ENCODE results near the gene SERPINB6.
A peak's percentile ranks its signal among the peaks of the same experiment; 100 is the strongest.
"Not testable (repeated sequence)": the region's sequence is repeated elsewhere in the genome, so short reads cannot be mapped to it uniquely, and the experiment has no call there.

The SERPINB6 gene

GRCh38 chr6:2942914-2943563 lies 28.3 kb downstream of the SERPINB6 start:
- H3K9me3 ChIP-seq (ENCODE audit: control insufficient read depth, insufficient read depth, low read length), result no peaks in the 10 kb centered on the region
- peak overlapping the region; percentile 1 for H3K27ac ChIP-seq (ENCODE audit: low read depth, low read length)
- no peak overlapping the region for H3K9ac ChIP-seq (ENCODE audit: low read depth, low read length)
- H3K4me3 ChIP-seq (ENCODE audit: low read depth, low read length), result no peak overlapping the region
- H3K36me3 ChIP-seq (ENCODE audit: control insufficient read depth, insufficient read depth, low read length), result peaks cover 4% of the 10 kb centered on the region; the same call in 1 of the 2 replicates
- H3K4me1 ChIP-seq (ENCODE audit: control insufficient read depth, insufficient read depth, low read length), result peaks cover 12% of the 10 kb centered on the region; the same call in 1 of the 2 replicates
- H3K27me3 ChIP-seq (ENCODE audit: control insufficient read depth, insufficient read depth, low read length), result no peaks in the 10 kb centered on the region

GRCh38 chr6:2942116-2942515 lies 29.3 kb downstream of the SERPINB6 start:
- H3K4me3 ChIP-seq (ENCODE audit: low read depth, low read length); H3K36me3 ChIP-seq (ENCODE audit: control insufficient read depth, insufficient read depth, low read length); H3K27me3 ChIP-seq (ENCODE audit: control insufficient read depth, insufficient read depth, low read length); H3K27ac ChIP-seq (ENCODE audit: low read depth, low read length); H3K9me3 ChIP-seq (ENCODE audit: control insufficient read depth, insufficient read depth, low read length); H3K9ac ChIP-seq (ENCODE audit: low read depth, low read length): not testable (repeated sequence)
- peaks cover 12% of the 10 kb centered on the region; the same call in 1 of the 2 replicates for H3K4me1 ChIP-seq (ENCODE audit: control insufficient read depth, insufficient read depth, low read length)

- Histone ChIP-seq H3K4me1 (ENCODE audit: control insufficient read depth, insufficient read depth, low read length) (peaks cover 12% of the 10 kb centered on the region; the same call in 1 of the 2 replicates), H3K27me3 (ENCODE audit: control insufficient read depth, insufficient read depth, low read length) (no peaks in the 10 kb centered on the region), H3K4me3 (ENCODE audit: low read depth, low read length) (no peak overlapping the region), H3K36me3 (ENCODE audit: control insufficient read depth, insufficient read depth, low read length) (no peaks in the 10 kb centered on the region), H3K9me3 (ENCODE audit: control insufficient read depth, insufficient read depth, low read length) (no peaks in the 10 kb centered on the region), H3K9ac (ENCODE audit: low read depth, low read length) (no peak overlapping the region), H3K27ac (ENCODE audit: low read depth, low read length) (no peak overlapping the region)
Observed at GRCh38 chr6:2940851-2941250, 30.5 kb downstream of the SERPINB6 start.

GRCh38 chr6:2940010-2940850 lies 31.1 kb downstream of the SERPINB6 start:
- Histone ChIP-seq H3K27me3 (ENCODE audit: control insufficient read depth, insufficient read depth, low read length) (no peaks in the 10 kb centered on the region), H3K27ac (ENCODE audit: low read depth, low read length) (no peak overlapping the region)

GRCh38 chr6:2939315-2940009 lies 31.9 kb downstream of the SERPINB6 start:
- Histone ChIP-seq H3K4me3 (ENCODE audit: low read depth, low read length) (no peak overlapping the region), H3K27me3 (ENCODE audit: control insufficient read depth, insufficient read depth, low read length) (no peaks in the 10 kb centered on the region), H3K9me3 (ENCODE audit: control insufficient read depth, insufficient read depth, low read length) (no peaks in the 10 kb centered on the region), H3K9ac (ENCODE audit: low read depth, low read length) (no peak overlapping the region), H3K27ac (ENCODE audit: low read depth, low read length) (no peak overlapping the region), H3K36me3 (ENCODE audit: control insufficient read depth, insufficient read depth, low read length) (no peaks in the 10 kb centered on the region), H3K4me1 (ENCODE audit: control insufficient read depth, insufficient read depth, low read length) (peaks cover 9% of the 10 kb centered on the region; the same call in 1 of the 2 replicates)

More at GRCh38 chr6:2940010-2940850, 31.1 kb downstream of the SERPINB6 start:
- Histone ChIP-seq H3K9ac (ENCODE audit: low read depth, low read length) (no peak overlapping the region), H3K4me3 (ENCODE audit: low read depth, low read length) (no peak overlapping the region), H3K4me1 (ENCODE audit: control insufficient read depth, insufficient read depth, low read length) (peaks cover 12% of the 10 kb centered on the region; the same call in 1 of the 2 replicates), H3K36me3 (ENCODE audit: control insufficient read depth, insufficient read depth, low read length) (no peaks in the 10 kb centered on the region), H3K9me3 (ENCODE audit: control insufficient read depth, insufficient read depth, low read length) (no peaks in the 10 kb centered on the region)

GRCh38 chr6:2938632-2939083 lies 32.7 kb downstream of the SERPINB6 start:
- Histone ChIP-seq H3K9me3 (ENCODE audit: control insufficient read depth, insufficient read depth, low read length) (no peaks in the 10 kb centered on the region), H3K27me3 (ENCODE audit: control insufficient read depth, insufficient read depth, low read length) (no peaks in the 10 kb centered on the region), H3K4me1 (ENCODE audit: control insufficient read depth, insufficient read depth, low read length) (0 out of 2 replicates have a peak, but pooled peaks cover 4% of the 10 kb centered on the region)

GRCh38 chr6:2938004-2938631 lies 33.2 kb downstream of the SERPINB6 start:
- Histone ChIP-seq H3K27me3 (ENCODE audit: control insufficient read depth, insufficient read depth, low read length) (no peaks in the 10 kb centered on the region), H3K4me3 (ENCODE audit: low read depth, low read length) (no peak overlapping the region), H3K9ac (ENCODE audit: low read depth, low read length) (no peak overlapping the region), H3K9me3 (ENCODE audit: control insufficient read depth, insufficient read depth, low read length) (no peaks in the 10 kb centered on the region), H3K27ac (ENCODE audit: low read depth, low read length) (no peak overlapping the region), H3K36me3 (ENCODE audit: control insufficient read depth, insufficient read depth, low read length) (no peaks in the 10 kb centered on the region), H3K4me1 (ENCODE audit: control insufficient read depth, insufficient read depth, low read length) (no peaks in the 10 kb centered on the region)

More at GRCh38 chr6:2938632-2939083, 32.7 kb downstream of the SERPINB6 start:
- Histone ChIP-seq H3K4me3 (ENCODE audit: low read depth, low read length) (no peak overlapping the region), H3K9ac (ENCODE audit: low read depth, low read length) (no peak overlapping the region), H3K36me3 (ENCODE audit: control insufficient read depth, insufficient read depth, low read length) (no peaks in the 10 kb centered on the region), H3K27ac (ENCODE audit: low read depth, low read length) (no peak overlapping the region)

GRCh38 chr6:2937627-2938003 lies 33.8 kb downstream of the SERPINB6 start:
- no peaks in the 10 kb centered on the region for H3K9me3 ChIP-seq (ENCODE audit: control insufficient read depth, insufficient read depth, low read length)
- no peak overlapping the region for H3K4me3 ChIP-seq (ENCODE audit: low read depth, low read length)
- H3K9ac ChIP-seq (ENCODE audit: low read depth, low read length), result no peak overlapping the region
- no peaks in the 10 kb centered on the region for H3K27me3 ChIP-seq (ENCODE audit: control insufficient read depth, insufficient read depth, low read length)
- no peaks in the 10 kb centered on the region for H3K36me3 ChIP-seq (ENCODE audit: control insufficient read depth, insufficient read depth, low read length)
- H3K27ac ChIP-seq (ENCODE audit: low read depth, low read length), result no peak overlapping the region
- peaks cover under 1% of the 10 kb centered on the region; the same call in 1 of the 2 replicates for H3K4me1 ChIP-seq (ENCODE audit: control insufficient read depth, insufficient read depth, low read length)

GRCh38 chr6:2935566-2936291 lies 35.6 kb downstream of the SERPINB6 start:
- Histone ChIP-seq H3K27ac (ENCODE audit: low read depth, low read length) (no peak overlapping the region), H3K4me3 (ENCODE audit: low read depth, low read length) (no peak overlapping the region), H3K4me1 (ENCODE audit: control insufficient read depth, insufficient read depth, low read length) (peaks cover 19% of the 10 kb centered on the region), H3K9ac (ENCODE audit: low read depth, low read length) (no peak overlapping the region), H3K36me3 (ENCODE audit: control insufficient read depth, insufficient read depth, low read length) (no peaks in the 10 kb centered on the region), H3K27me3 (ENCODE audit: control insufficient read depth, insufficient read depth, low read length) (no peaks in the 10 kb centered on the region), H3K9me3 (ENCODE audit: control insufficient read depth, insufficient read depth, low read length) (no peaks in the 10 kb centered on the region)

GRCh38 chr6:2934057-2934456 lies 37.3 kb downstream of the SERPINB6 start:
- Histone ChIP-seq H3K4me1 (ENCODE audit: control insufficient read depth, insufficient read depth, low read length) (peaks cover 22% of the 10 kb centered on the region), H3K9ac (ENCODE audit: low read depth, low read length) (no peak overlapping the region), H3K27ac (ENCODE audit: low read depth, low read length) (no peak overlapping the region)

More at GRCh38 chr6:2934057-2934456, 37.3 kb downstream of the SERPINB6 start:
- Histone ChIP-seq H3K9me3 (ENCODE audit: control insufficient read depth, insufficient read depth, low read length) (no peaks in the 10 kb centered on the region), H3K36me3 (ENCODE audit: control insufficient read depth, insufficient read depth, low read length) (no peaks in the 10 kb centered on the region), H3K4me3 (ENCODE audit: low read depth, low read length) (no peak overlapping the region), H3K27me3 (ENCODE audit: control insufficient read depth, insufficient read depth, low read length) (no peaks in the 10 kb centered on the region)
